Caco-2 (cell line): ENCODE measurements around the gene TBC1D3G. TPM values are rescaled to one million over a fixed set of nuclear protein-coding genes. Genes with fewer than 3 reads are reported as not detected.
"Not testable (repeated sequence)": the region's sequence is repeated elsewhere in the genome, so short reads cannot be mapped to it uniquely, and the experiment has no call there.

ENCODE experiments used
- Bru-seq: library from RNA; stranded (reverse); fragments of 400-500 nt; gene quantifications from one replicate; lab custom pipeline; 2021; lab: Mats Ljungman, UMichigan
- BruChase-seq, 2 experiments: library from RNA; stranded (reverse); fragments of 400-500 nt; gene quantifications; one replicate each; lab custom pipeline; 2021; lab: Mats Ljungman, UMichigan
- BruUV-seq: library from RNA; stranded (reverse); fragments of 400-500 nt; replicated peaks from 2 replicates; lab custom pipeline; 2021; lab: Mats Ljungman, UMichigan
- CTCF ChIA-PET: fragments of 300-600 bp; sonication (Branson Sonifier 250); formaldehyde crosslinking; loops from one replicate; lab custom pipeline; 2022; ENCODE audit warnings: antibody characterized with exemption; lab: Charles Lee
- POLR2A ChIA-PET: fragments of 300-600 bp; sonication (Branson Sonifier 250); formaldehyde crosslinking; loops from one replicate; lab custom pipeline; 2022; ENCODE audit warnings: antibody characterized with exemption; lab: Charles Lee
- DNase-seq, 2 experiments: peaks; one replicate each; pipeline versions ENCODE4 v3.0.0 to v3.0.0-alpha.2; 2020 to 2022
- H3K27me3 ChIP-seq: replicated peaks from 2 replicates; pipeline ENCODE4 v1.6.0; 2011; ENCODE audit warnings: low read length; ENCODE audit not compliant: control insufficient read depth, insufficient read depth
- H3K36me3 ChIP-seq: 2 replicates; pipeline ENCODE4 v1.5.1; 2011; ENCODE audit warnings: low read length; ENCODE audit not compliant: control insufficient read depth, insufficient read depth
- H3K4me1 ChIP-seq: fragments of 250-450 bp; sonication (Bioruptor Pico); 2 replicates; pipeline ENCODE4 v1.5.1; 2020; ENCODE audit warnings: mild to moderate bottlenecking
- H3K4me3 ChIP-seq: 2 replicates; pipeline ENCODE4 v1.5.1; 2011; ENCODE audit warnings: low read depth, mild to moderate bottlenecking, control low read depth, low read length
- H3K9me3 ChIP-seq: fragments of 250-450 bp; sonication (Bioruptor Pico); 2 replicates; pipeline ENCODE4 v1.5.1; 2020; ENCODE audit warnings: mild to moderate bottlenecking, moderate library complexity
- H3K27ac Mint-ChIP-seq: one replicate; pipeline ENCODE4 v1.8.0; 2022; ENCODE audit warnings: mixed read lengths; ENCODE audit not compliant: unreplicated experiment
- H3K27me3 Mint-ChIP-seq: one replicate; pipeline ENCODE4 v1.8.0; 2022; ENCODE audit warnings: mixed read lengths; ENCODE audit not compliant: insufficient read depth, unreplicated experiment
- H3K36me3 Mint-ChIP-seq: one replicate; pipeline ENCODE4 v1.8.0; 2022; ENCODE audit warnings: mild to moderate bottlenecking, mixed read lengths; ENCODE audit not compliant: insufficient read depth, unreplicated experiment
- H3K4me1 Mint-ChIP-seq: one replicate; pipeline ENCODE4 v1.8.0; 2022; ENCODE audit warnings: low read depth, mixed read lengths; ENCODE audit not compliant: unreplicated experiment
- H3K4me3 Mint-ChIP-seq: one replicate; pipeline ENCODE4 v1.8.0; 2022; ENCODE audit warnings: mild to moderate bottlenecking, moderate library complexity, mixed read lengths; ENCODE audit not compliant: unreplicated experiment
- H3K9me3 Mint-ChIP-seq: one replicate; pipeline ENCODE4 v1.8.0; 2022; ENCODE audit warnings: mixed read lengths; ENCODE audit not compliant: unreplicated experiment
- intact Hi-C: fragments of 100-400 bp; cut with micrococcal nuclease; formaldehyde crosslinking; loops from one replicate; pipeline ENCODE4 v1.10.0; 2022; ENCODE audit not compliant: unreplicated experiment
- long read RNA-seq: library from polyadenylated mRNA; stranded (forward); transcript quantifications from one replicate; pipeline ENCODE4 v2.0.0, GENCODE V29; 2022
- total RNA-seq: library from RNA; stranded (reverse); gene quantifications from 2 replicates; pipeline ENCODE4 v1.2.3, GENCODE V29; 2022

TBC1D3G gene
- total RNA-seq (not detected in 2 replicates), Bru-seq, nascent RNA (percentile 4 among the genes with signal in this experiment), BruChase-seq, experiment 1, labeled RNA remaining after a 2-hour chase (percentile 5 among the genes with signal in this experiment), BruChase-seq, experiment 2, labeled RNA remaining after a 6-hour chase (percentile 11 among the genes with signal in this experiment)
- long read RNA-seq: 0 reads

- H3K27me3 Mint-ChIP-seq, H3K9me3 ChIP-seq, H3K36me3 ChIP-seq, H3K4me1 ChIP-seq, H3K27me3 ChIP-seq, POLR2A ChIA-PET, CTCF ChIA-PET, H3K36me3 Mint-ChIP-seq, BruUV-seq, intact Hi-C loops, H3K4me3 ChIP-seq, DNase-seq, H3K27ac Mint-ChIP-seq, H3K4me1 Mint-ChIP-seq, H3K4me3 Mint-ChIP-seq, H3K9me3 Mint-ChIP-seq: not testable (repeated sequence)
These were observed at the start of gene TBC1D3G for GRCh38 chr17:36323584-36323983. Gene TBC1D3G, plus strand, starts transcription at chr17:36323884. Its CDS starts 1,528 bp downstream, at chr17:36325412.

DNA sequence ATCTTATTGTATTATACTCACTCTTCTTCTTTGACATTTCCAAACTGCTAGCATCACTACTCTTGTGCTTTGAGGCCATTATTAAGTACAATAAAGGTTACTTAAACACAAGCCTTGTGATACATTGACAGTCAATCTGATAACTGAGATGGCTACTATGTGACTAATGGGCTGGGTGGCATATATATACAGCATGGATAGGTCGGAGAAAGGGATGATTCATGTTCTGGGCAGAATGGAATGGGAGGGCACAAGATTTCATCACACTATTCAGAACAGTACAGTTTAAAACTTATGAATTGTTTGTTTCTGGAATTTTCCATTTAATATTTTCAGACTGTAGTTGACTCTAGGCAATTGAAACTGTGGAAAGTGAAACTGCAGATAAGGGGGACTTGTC, 40.4 kb upstream of the TBC1D3G start:
- DNase-seq, H3K36me3 ChIP-seq, H3K4me3 ChIP-seq, H3K27me3 ChIP-seq, H3K36me3 Mint-ChIP-seq, H3K27ac Mint-ChIP-seq, H3K4me3 Mint-ChIP-seq, H3K4me1 ChIP-seq, CTCF ChIA-PET, BruUV-seq, H3K27me3 Mint-ChIP-seq, H3K9me3 ChIP-seq, intact Hi-C loops, H3K4me1 Mint-ChIP-seq, POLR2A ChIA-PET, H3K9me3 Mint-ChIP-seq: not testable (repeated sequence)

DNA sequence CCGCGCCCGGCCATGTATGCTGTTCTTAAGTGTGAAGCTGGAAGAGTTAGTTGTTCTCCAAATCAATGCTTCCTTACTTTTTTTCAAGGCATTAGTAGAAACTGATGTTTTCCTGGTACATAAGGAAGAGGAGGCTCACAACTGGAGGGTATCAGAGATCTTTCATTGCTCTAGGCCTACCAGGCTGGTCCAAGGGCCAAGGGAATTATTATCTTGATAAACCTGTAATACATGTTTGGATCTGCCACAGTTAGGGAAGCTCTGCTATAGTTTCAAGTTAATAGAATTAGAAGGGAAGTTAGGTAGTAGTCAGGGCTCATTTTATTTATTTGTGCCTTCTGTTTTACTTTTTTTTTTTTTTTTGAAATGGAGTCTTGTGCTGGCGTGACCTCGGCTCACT, 39.5 kb upstream of the TBC1D3G start:
- H3K27ac Mint-ChIP-seq, H3K9me3 Mint-ChIP-seq, H3K4me1 Mint-ChIP-seq, intact Hi-C loops, H3K4me1 ChIP-seq, H3K36me3 Mint-ChIP-seq, H3K9me3 ChIP-seq, H3K4me3 Mint-ChIP-seq, H3K36me3 ChIP-seq, CTCF ChIA-PET, BruUV-seq, DNase-seq, H3K27me3 Mint-ChIP-seq, POLR2A ChIA-PET, H3K27me3 ChIP-seq, H3K4me3 ChIP-seq: not testable (repeated sequence)

GRCh38 chr17:36289965-36290612, 33.6 kb upstream of the TBC1D3G start:
- H3K9me3 Mint-ChIP-seq, H3K4me3 Mint-ChIP-seq, H3K27me3 Mint-ChIP-seq, H3K9me3 ChIP-seq, H3K27me3 ChIP-seq, DNase-seq, intact Hi-C loops, CTCF ChIA-PET, H3K36me3 Mint-ChIP-seq, H3K4me1 Mint-ChIP-seq, BruUV-seq, H3K27ac Mint-ChIP-seq, POLR2A ChIA-PET, H3K4me1 ChIP-seq, H3K4me3 ChIP-seq, H3K36me3 ChIP-seq: not testable (repeated sequence)

GRCh38 chr17:36295161-36295560, 28.5 kb upstream of the TBC1D3G start:
- CTCF ChIA-PET, H3K9me3 Mint-ChIP-seq, DNase-seq, H3K4me1 ChIP-seq, POLR2A ChIA-PET, H3K4me3 ChIP-seq, H3K4me1 Mint-ChIP-seq, H3K27ac Mint-ChIP-seq, H3K36me3 Mint-ChIP-seq, intact Hi-C loops, H3K36me3 ChIP-seq, H3K9me3 ChIP-seq, BruUV-seq, H3K27me3 Mint-ChIP-seq, H3K4me3 Mint-ChIP-seq, H3K27me3 ChIP-seq: not testable (repeated sequence)

GRCh38 chr17:36315736-36316135, 7.9 kb upstream of the TBC1D3G start:
- CTCF ChIA-PET, H3K4me1 ChIP-seq, DNase-seq, H3K4me3 Mint-ChIP-seq, H3K36me3 ChIP-seq, POLR2A ChIA-PET, H3K4me1 Mint-ChIP-seq, H3K9me3 Mint-ChIP-seq, H3K4me3 ChIP-seq, intact Hi-C loops, H3K9me3 ChIP-seq, H3K27me3 Mint-ChIP-seq, H3K27me3 ChIP-seq, H3K27ac Mint-ChIP-seq, H3K36me3 Mint-ChIP-seq: not testable (repeated sequence)
- BruUV-seq: TSS peak; percentile 65

- H3K9me3 ChIP-seq, intact Hi-C loops, H3K4me3 Mint-ChIP-seq, H3K9me3 Mint-ChIP-seq, CTCF ChIA-PET, H3K36me3 Mint-ChIP-seq, POLR2A ChIA-PET, BruUV-seq, H3K36me3 ChIP-seq, H3K4me1 Mint-ChIP-seq, H3K27ac Mint-ChIP-seq, H3K4me1 ChIP-seq, H3K27me3 ChIP-seq, H3K27me3 Mint-ChIP-seq, H3K4me3 ChIP-seq, DNase-seq: not testable (repeated sequence)
These were observed 38.8 kb downstream of the TBC1D3G start for GRCh38 chr17:36362496-36362895.
